Measurements from ENCODE around the gene DCTD.

DCTD gene

GRCh38 chr4:182888891-182889290 is 28.3 kb downstream of the DCTD start:
- no peak for DNase-seq

- DNase-seq = no peak
Observed at GRCh38 chr4:182886768-182887167, 30.4 kb downstream of the DCTD start.

GRCh38 chr4:182886205-182886604 is 31.0 kb downstream of the DCTD start:
- DNase-seq = no peak

- DNase-seq = no peak
Observed at GRCh38 chr4:182885738-182886077, 31.5 kb downstream of the DCTD start.

- no peak for DNase-seq
Observed at GRCh38 chr4:182885022-182885737, 32.0 kb downstream of the DCTD start.

- DNase-seq = no peak
Observed at GRCh38 chr4:182884040-182884439, 33.1 kb downstream of the DCTD start.

- no peak for DNase-seq
Observed at GRCh38 chr4:182883351-182883750, 33.8 kb downstream of the DCTD start.

GRCh38 chr4:182881914-182882313 is 35.3 kb downstream of the DCTD start:
- DNase-seq = no peak

GRCh38 chr4:182880387-182881356 is 36.5 kb downstream of the DCTD start:
- no peak for DNase-seq

GRCh38 chr4:182879913-182880312 is 37.3 kb downstream of the DCTD start:
- no peak for DNase-seq

- DNase-seq = no peak
Observed at GRCh38 chr4:182878633-182879495, 38.3 kb downstream of the DCTD start.

GRCh38 chr4:182877326-182877883 is 39.8 kb downstream of the DCTD start:
- no peak for DNase-seq

GRCh38 chr4:182876427-182876826 is 40.8 kb downstream of the DCTD start:
- no peak for DNase-seq

GRCh38 chr4:182875453-182876405 is 41.5 kb downstream of the DCTD start:
- DNase-seq = no peak

GRCh38 chr4:182874797-182875345 is 42.3 kb downstream of the DCTD start:
- no peak for DNase-seq

GRCh38 chr4:182874304-182874751 is 42.9 kb downstream of the DCTD start:
- DNase-seq = no peak

- no peak for DNase-seq
Observed at GRCh38 chr4:182873726-182874125, 43.5 kb downstream of the DCTD start.

- DNase-seq = no peak
Observed at GRCh38 chr4:182873289-182873688, 43.9 kb downstream of the DCTD start.

- no peak for DNase-seq
Observed at GRCh38 chr4:182872886-182873285, 44.3 kb downstream of the DCTD start.

GRCh38 chr4:182871616-182872015 is 45.6 kb downstream of the DCTD start:
- DNase-seq = no peak

- DNase-seq = no peak
Observed at GRCh38 chr4:182869697-182870096, 47.5 kb downstream of the DCTD start.
